ENCODE measurements around the gene ZNF740. TPM values are rescaled to one million over a fixed set of nuclear protein-coding genes. Genes with fewer than 3 reads are reported as not detected.

ZNF740 gene
- total RNA-seq, 1 experiment from 2014 or later: 41.2 TPM

DNA sequence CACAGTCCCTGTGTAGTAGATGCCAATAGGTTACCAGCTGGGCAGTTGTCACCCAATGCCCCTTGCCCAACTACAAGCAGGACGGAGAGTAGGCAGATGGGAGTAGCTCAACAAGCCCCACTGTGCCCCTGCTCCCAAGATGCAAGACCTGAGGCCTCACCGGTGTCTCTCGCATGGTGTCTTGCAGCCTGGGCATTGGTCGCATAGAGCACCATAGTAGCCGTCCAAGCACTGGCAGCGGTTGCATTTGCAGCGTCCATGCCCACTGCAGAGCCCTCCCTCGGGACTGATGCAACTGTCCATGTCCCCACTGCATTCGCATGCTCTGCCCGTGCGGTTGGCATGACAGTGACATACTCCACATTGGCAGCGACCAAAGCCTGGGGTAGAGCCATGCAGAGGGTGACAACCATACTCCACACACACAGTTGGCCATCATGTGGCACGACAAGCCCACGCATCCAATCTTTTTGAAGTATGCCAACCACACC, 12.1 kb downstream of the ZNF740 start:
- no peak overlapping the region for H4K8ac ChIP-seq (replicated peaks; ENCODE audit: insufficient read length, low read depth, low read length)
- H4K20me1 ChIP-seq (ENCODE audit: control insufficient read depth, insufficient read depth, insufficient read length): no peaks in the 10 kb centered on the region
- H3K27me3 ChIP-seq (ENCODE audit: insufficient read depth, low read length): peaks cover 11% of the 10 kb centered on the region; the same call in 1 of the 2 replicates
- H3K23ac ChIP-seq (ENCODE audit: insufficient read length, low read depth, low read length): no peak overlapping the region
- no peak overlapping the region for H2AFZ ChIP-seq (ENCODE audit: low read length)
- no peak overlapping the region for H3K27ac ChIP-seq (ENCODE audit: insufficient read length, low read depth, low read length)
- H3K4me1 ChIP-seq (ENCODE audit: insufficient read depth, low read length): no peaks in the 10 kb centered on the region
- H2BK5ac ChIP-seq (ENCODE audit: insufficient read length, low read length): no peak overlapping the region
- H3K18ac ChIP-seq (ENCODE audit: insufficient read length, low read depth, low read length): no peak overlapping the region
- H3K9ac ChIP-seq (ENCODE audit: extremely low read depth, insufficient read length, low read length): no peak overlapping the region
- no peak overlapping the region for H2AK5ac ChIP-seq (ENCODE audit: insufficient read length, low read length)
- no peak overlapping the region for H4K5ac ChIP-seq (ENCODE audit: insufficient read length, low read depth, low read length)
- H2BK12ac ChIP-seq (ENCODE audit: insufficient read length, low read depth, low read length): no peak overlapping the region
- H3K79me2 ChIP-seq (ENCODE audit: insufficient read depth, low read length): no peaks in the 10 kb centered on the region
- H3K9me3 ChIP-seq (ENCODE audit: control insufficient read depth, low read depth, low read length): no peaks in the 10 kb centered on the region
- no peak for TF ChIP-seq CTCF (conservative IDR thresholded peaks at IDR 0.05)
- no peak overlapping the region for H2BK15ac ChIP-seq (ENCODE audit: low read depth, low read length)
- H3K4me2 ChIP-seq (ENCODE audit: insufficient read depth, insufficient read length, low read length): no peak overlapping the region
- no peak overlapping the region for H3K4ac ChIP-seq (ENCODE audit: low read depth, low read length)
- H3K14ac ChIP-seq (ENCODE audit: insufficient read depth, low read length): no peak overlapping the region
- H3K4me3 Mint-ChIP-seq: no peak overlapping the region; a peak in 1 of 5 replicates
- H3K56ac ChIP-seq (ENCODE audit: insufficient read length, low read depth, low read length): no peak overlapping the region
- no peak overlapping the region for H3K27ac Mint-ChIP-seq
- H4K91ac ChIP-seq (ENCODE audit: insufficient read length, low read depth, low read length): no peak overlapping the region
- WGBS (ENCODE audit: extremely low coverage, insufficient read length, low lambda C conversion rate): no CpG with 5 or more reads among the region's 14 CpGs
- peaks cover 14 to 15% of the 10 kb centered on the region in 2 experiments for H3K4me1 Mint-ChIP-seq
- DNase-seq: no peak
- no peaks in the 10 kb centered on the region for H3K79me1 ChIP-seq (ENCODE audit: insufficient read depth, low read depth, low read length, poor library complexity, severe bottlenecking)
- H2BK20ac ChIP-seq (ENCODE audit: low read depth, low read length, poor library complexity, severe bottlenecking): no peak overlapping the region
- no peaks in the 10 kb centered on the region for H3K9me3 Mint-ChIP-seq
- peaks cover 67% of the 10 kb centered on the region for H3K27me3 Mint-ChIP-seq (ENCODE audit: low read depth)
- H3T11ph ChIP-seq (ENCODE audit: low read length): no peak overlapping the region
- no peaks in the 10 kb centered on the region for H3K23me2 ChIP-seq (ENCODE audit: insufficient read length, low read depth, low read length, poor library complexity, severe bottlenecking)
- H2BK120ac ChIP-seq (ENCODE audit: low read depth, low read length, poor library complexity, severe bottlenecking): no peak overlapping the region
- peaks cover 2 to 11% (median 3%) of the 10 kb centered on the region in 3 experiments; a peak in 6 of 7 replicates for H3K36me3 Mint-ChIP-seq (ENCODE audit: insufficient read depth in 1 of 3, low read depth in 3 of 3)
